Neuronal stem cell (in vitro differentiated cells): ENCODE results near the gene RAPGEF3.

ENCODE experiments used
- DNase-seq: peaks from one replicate; pipeline ENCODE4 v3.0.0-alpha.2; 2013; ENCODE audit warnings: low spot score
- H2AFZ ChIP-seq: one replicate; pipeline ENCODE4 v1.6.1; 2013; ENCODE audit warnings: mild to moderate bottlenecking, low read length, inconsistent platforms
- H2AK5ac ChIP-seq: 2 replicates; pipeline ENCODE4 v1.6.1; 2013; ENCODE audit warnings: low read depth, mild to moderate bottlenecking, inconsistent platforms, low read length, moderate library complexity, mixed read lengths
- H2BK120ac ChIP-seq: 2 replicates; pipeline ENCODE4 v1.6.1; 2013; ENCODE audit warnings: low read depth, mild to moderate bottlenecking, inconsistent platforms, low read length, moderate library complexity, mixed read lengths
- H2BK12ac ChIP-seq: one replicate; pipeline ENCODE4 v1.6.1; 2013; ENCODE audit warnings: low read length, inconsistent platforms
- H2BK15ac ChIP-seq: 2 replicates; pipeline ENCODE4 v1.6.1; 2013; ENCODE audit warnings: mild to moderate bottlenecking, low read length, inconsistent platforms, mixed read lengths
- H2BK5ac ChIP-seq: one replicate; pipeline ENCODE4 v1.6.1; 2013; ENCODE audit warnings: inconsistent platforms, mild to moderate bottlenecking, low read length, moderate library complexity
- H3K14ac ChIP-seq: one replicate; pipeline ENCODE4 v1.6.1; 2013; ENCODE audit warnings: low read length, inconsistent platforms
- H3K18ac ChIP-seq: 2 replicates; pipeline ENCODE4 v1.6.1; 2013; ENCODE audit warnings: low read length, inconsistent platforms
- H3K23ac ChIP-seq: 2 replicates; pipeline ENCODE4 v1.6.1; 2013; ENCODE audit warnings: low read depth, mild to moderate bottlenecking, mixed read lengths, low read length, inconsistent platforms; ENCODE audit not compliant: poor library complexity
- H3K27ac ChIP-seq: replicated peaks from 3 replicates; pipeline ENCODE4 v1.5.1; 2013; ENCODE audit warnings: low read length, inconsistent platforms
- H3K27me3 ChIP-seq, 3 experiments: 2 replicates each; pipeline ENCODE4 v1.6.1; 2013; ENCODE audit warnings: low read length in 3 of 3, mild to moderate bottlenecking in 2 of 3, inconsistent platforms in 1 of 3, low read depth in 1 of 3, mixed read lengths in 1 of 3, moderate library complexity in 1 of 3; ENCODE audit not compliant: control insufficient read depth in 3 of 3, insufficient read depth in 3 of 3
- H3K36me3 ChIP-seq, 2 donors: replicated peaks in 1 of 2; 2 replicates each; pipeline ENCODE4 v1.6.1; 2013; ENCODE audit warnings: low read length in 2 of 2; ENCODE audit not compliant: control insufficient read depth in 2 of 2, insufficient read depth in 2 of 2
- H3K4ac ChIP-seq: 2 replicates; pipeline ENCODE4 v1.6.1; 2013; ENCODE audit warnings: inconsistent platforms, mild to moderate bottlenecking, low read length, moderate library complexity
- H3K4me1 ChIP-seq, 2 donors: 1 replicate in 1 of 2; 2 replicates in 1 of 2; pipeline ENCODE4 v1.6.1; 2013; ENCODE audit warnings: low read length in 2 of 2, low read depth in 1 of 2; ENCODE audit not compliant: control insufficient read depth in 2 of 2, insufficient read depth in 1 of 2
- H3K4me2 ChIP-seq: one replicate; pipeline ENCODE4 v1.6.1; 2013; ENCODE audit warnings: mild to moderate bottlenecking, low read length, inconsistent platforms; ENCODE audit not compliant: insufficient read depth, poor library complexity, severe bottlenecking
- H3K4me3 ChIP-seq, 2 donors: 2 replicates each; pipeline ENCODE4 v1.5.1; 2013; ENCODE audit warnings: low read length in 2 of 2, mild to moderate bottlenecking in 2 of 2, inconsistent platforms in 1 of 2, moderate library complexity in 1 of 2
- H3K79me1 ChIP-seq: one replicate; pipeline ENCODE4 v1.6.1; 2013; ENCODE audit warnings: low read depth, mild to moderate bottlenecking, inconsistent platforms, low read length, moderate library complexity
- H3K9ac ChIP-seq: one replicate; pipeline ENCODE4 v1.6.1; 2013; ENCODE audit warnings: mild to moderate bottlenecking, low read depth, low read length, inconsistent platforms; ENCODE audit not compliant: poor library complexity
- H3K9me3 ChIP-seq, 2 donors: replicated peaks in 1 of 2; 2 replicates each; pipeline versions ENCODE3 to v1.6.1; 2013; ENCODE audit warnings: low read length in 2 of 2, mild to moderate bottlenecking in 2 of 2, inconsistent platforms in 1 of 2, low read depth in 1 of 2, mixed read lengths in 1 of 2, moderate library complexity in 1 of 2; ENCODE audit not compliant: control insufficient read depth in 2 of 2, insufficient read depth in 1 of 2
- H4K8ac ChIP-seq: one replicate; pipeline ENCODE4 v1.6.1; 2013; ENCODE audit warnings: low read depth, mild to moderate bottlenecking, inconsistent platforms, low read length, moderate library complexity
- H4K91ac ChIP-seq: one replicate; pipeline ENCODE4 v1.6.1; 2013; ENCODE audit warnings: low read length, low read depth, mild to moderate bottlenecking, inconsistent platforms; ENCODE audit not compliant: poor library complexity
- WGBS, 2 donors: extraction: QIAGEN DNeasy Blood & Tissue Kit; methylation state at CpG; one replicate each; pipeline ENCODE4 v1.1.7; 2013; ENCODE audit warnings: missing lambda C conversion rate in 2 of 2, mixed read lengths in 1 of 2; ENCODE audit not compliant: insufficient read length in 2 of 2, insufficient replicate concordance in 1 of 2; ENCODE audit errors: extremely low coverage in 2 of 2; 5-methylcytosine and 5-hydroxymethylcytosine counted together

The RAPGEF3 gene

GRCh38 chr12:47707905-47708543 is 50.7 kb downstream of the RAPGEF3 start:
- Histone ChIP-seq H3K9ac (no peak overlapping the region), H3K18ac (no peak overlapping the region), H3K36me3 (peaks cover 0 to 11% of the 10 kb centered on the region in 2 donors), H3K4ac (no peak overlapping the region), H3K27ac (no peak overlapping the region), H2BK12ac (no peak overlapping the region), H3K4me3 (no peak overlapping the region), H3K9me3 (no peaks in the 10 kb centered on the region), H2AK5ac (no peak overlapping the region), H3K4me1 (peaks cover 1 to 2% of the 10 kb centered on the region in 2 donors), H4K8ac (no peak overlapping the region), H3K23ac (no peak overlapping the region), H3K79me1 (no peaks in the 10 kb centered on the region), H3K27me3 (no peaks in the 10 kb centered on the region), H3K14ac (no peak overlapping the region), H2BK120ac (no peak overlapping the region), H2BK5ac (no peak overlapping the region), H3K4me2 (no peak overlapping the region), H4K91ac (no peak overlapping the region), H2BK15ac (no peak overlapping the region), H2AFZ (no peak overlapping the region)
- no CpG with 5 or more reads among the region's 5 CpGs for WGBS, 2 donors
- no peak for DNase-seq

DNA sequence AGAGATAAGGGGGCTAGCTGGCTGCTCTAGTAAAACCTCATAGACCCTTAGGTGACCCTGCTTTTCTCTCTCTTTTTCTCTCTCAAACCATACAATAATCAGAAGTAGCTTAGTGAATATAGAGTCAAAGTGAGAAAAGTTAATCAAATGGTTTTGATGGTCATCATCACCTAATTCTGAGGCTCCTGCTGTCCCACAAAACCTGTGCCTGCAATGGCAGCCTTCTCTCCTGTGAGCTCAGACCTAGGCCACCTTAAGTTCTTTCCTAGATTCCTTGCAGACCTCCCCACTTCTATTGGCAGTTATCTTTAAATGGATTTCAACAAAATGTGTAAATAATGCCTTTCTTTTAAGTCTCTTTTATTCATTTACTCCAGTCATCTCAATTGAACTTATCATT is 51.3 kb downstream of the RAPGEF3 start:
- Histone ChIP-seq H3K23ac (no peak overlapping the region), H3K4me3 (no peak overlapping the region), H3K36me3 (peaks cover 0 to 18% of the 10 kb centered on the region in 2 donors), H3K9ac (no peak overlapping the region), H2AFZ (no peak overlapping the region), H2BK15ac (no peak overlapping the region), H3K79me1 (no peaks in the 10 kb centered on the region), H3K18ac (no peak overlapping the region), H3K4ac (no peak overlapping the region), H3K4me1 (peaks cover 1 to 2% of the 10 kb centered on the region in 2 donors), H4K8ac (no peak overlapping the region), H3K9me3 (no peaks in the 10 kb centered on the region), H3K14ac (no peak overlapping the region), H3K27ac (no peak overlapping the region), H4K91ac (no peak overlapping the region), H2BK12ac (no peak overlapping the region), H2BK5ac (no peak overlapping the region), H3K27me3 (no peaks in the 10 kb centered on the region), H3K4me2 (no peak overlapping the region), H2BK120ac (no peak overlapping the region), H2AK5ac (no peak overlapping the region)
- DNase-seq = no peak

DNA sequence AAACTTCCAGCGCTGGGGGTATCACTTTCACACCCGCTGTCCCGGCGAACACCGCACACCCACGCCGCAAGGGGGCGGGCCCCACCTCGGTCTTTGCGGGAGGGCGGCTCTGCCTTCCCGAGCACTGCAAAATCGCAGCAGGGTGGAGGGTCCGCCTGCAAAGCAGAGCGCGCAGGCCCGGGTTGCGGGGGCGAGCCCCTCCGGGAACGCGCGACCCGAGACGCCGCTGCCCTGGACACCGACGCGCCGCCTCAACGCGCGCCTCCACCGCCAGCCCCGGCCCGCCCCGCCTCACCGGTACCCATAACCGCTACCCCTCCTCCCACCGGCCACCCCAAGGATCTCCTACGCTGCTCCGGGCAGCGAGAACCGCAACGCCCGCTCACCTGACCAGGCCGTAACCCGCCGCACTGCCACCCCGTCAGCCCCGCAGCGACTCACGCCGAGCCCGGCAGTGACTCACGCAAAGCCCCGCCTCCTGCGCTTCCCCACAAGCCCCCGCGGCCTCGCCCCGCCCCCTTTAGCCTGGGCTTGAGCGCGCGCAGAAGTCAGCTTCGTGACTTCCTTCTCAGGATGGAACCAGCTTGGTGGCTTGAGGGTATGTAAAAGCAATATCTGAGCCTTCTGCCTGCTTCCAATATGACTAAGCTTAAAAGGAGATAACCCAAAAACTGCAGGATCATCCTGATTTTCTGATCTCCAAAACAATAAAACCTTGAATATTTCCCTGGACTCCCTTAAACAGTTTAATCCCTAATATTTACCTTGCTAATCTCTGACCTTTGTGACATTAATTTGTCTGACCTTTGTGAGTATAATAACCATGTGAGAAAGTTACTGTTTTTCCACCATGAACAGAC is 52.9 kb downstream of the RAPGEF3 start, which contains the start of gene RPAP3:
Gene RPAP3 (minus strand): TSS at position 465 of the 860 bp plus-strand sequence. CDS start 3,190 bp downstream, outside the sequence.
- Histone ChIP-seq H3K23ac (peak within 1 kb of the TSS; percentile 99), H3K27ac (peak within 1 kb of the TSS; percentile 72), H2BK12ac (no peak within 1 kb of the TSS), H2BK5ac (peak within 1 kb of the TSS; percentile 91), H2BK15ac (peak within 1 kb of the TSS; percentile 82), H3K4ac (no peak within 1 kb of the TSS), H3K27me3 (no peaks in the 10 kb centered on the region), H3K9me3 (no peaks in the 10 kb centered on the region), H3K18ac (peak within 1 kb of the TSS; percentile 99), H3K36me3 (peaks cover under 1 to 32% of the 10 kb centered on the region in 2 donors), H4K8ac (no peak within 1 kb of the TSS), H3K9ac (peak within 1 kb of the TSS; percentile 97), H3K14ac (peak within 1 kb of the TSS; percentile 50), H3K79me1 (no peaks in the 10 kb centered on the region), H3K4me1 (peaks cover 1 to 2% of the 10 kb centered on the region in 2 donors), H2BK120ac (no peak within 1 kb of the TSS), H2AK5ac (no peak within 1 kb of the TSS), H4K91ac (no peak within 1 kb of the TSS), H3K4me2 (peak within 1 kb of the TSS; percentile 65), H3K4me3 (peak within 1 kb of the TSS; percentile 83 to 98), H2AFZ (peak within 1 kb of the TSS; percentile 99)
- DNase-seq = peak; percentile 84
- no CpG with 5 or more reads among the region's 66 CpGs for WGBS, 2 donors

DNA sequence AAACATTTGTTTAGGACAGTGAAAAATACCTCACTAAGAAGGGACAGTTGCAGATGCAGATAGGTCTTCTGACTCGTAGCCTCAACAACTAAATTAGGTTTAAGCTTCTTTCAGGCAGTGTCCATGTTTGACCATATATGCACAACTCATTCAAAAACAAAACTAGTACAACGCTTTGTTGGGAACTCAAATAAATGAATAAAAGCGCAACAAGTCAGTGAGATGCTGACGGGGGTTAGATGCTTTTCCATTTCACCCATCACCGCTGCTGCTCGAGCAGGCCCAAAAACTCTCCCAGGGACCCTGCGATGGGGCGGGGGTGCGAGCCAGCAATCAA is 53.5 kb downstream of the RAPGEF3 start:
- peak overlapping the region; percentile 65 for H3K4me2 ChIP-seq
- H3K27ac ChIP-seq = peak overlapping the region; percentile 7
- peaks cover 1 to 2% of the 10 kb centered on the region in 2 donors for H3K4me1 ChIP-seq
- peak overlapping the region; percentile 99 for H3K18ac ChIP-seq
- no peak overlapping the region for H3K14ac ChIP-seq
- peak overlapping the region; percentile 99 for H2AFZ ChIP-seq
- peaks cover 4 to 38% of the 10 kb centered on the region in 2 donors for H3K36me3 ChIP-seq
- no peak overlapping the region for H2BK5ac ChIP-seq
- no peak overlapping the region for H4K8ac ChIP-seq
- H2BK15ac ChIP-seq = peak overlapping the region; percentile 82
- no peak overlapping the region for H3K23ac ChIP-seq
- no peak overlapping the region for H4K91ac ChIP-seq
- H3K9me3 ChIP-seq = no peaks in the 10 kb centered on the region
- H2AK5ac ChIP-seq = no peak overlapping the region
- no peak overlapping the region for H2BK12ac ChIP-seq
- H3K27me3 ChIP-seq = no peaks in the 10 kb centered on the region
- H3K4me3 ChIP-seq = peak overlapping the region; percentile 83 to 98
- no CpG with 5 or more reads among the region's 9 CpGs for WGBS, 2 donors
- H3K9ac ChIP-seq = peak overlapping the region; percentile 97
- no peak overlapping the region for H3K4ac ChIP-seq
- H3K79me1 ChIP-seq = no peaks in the 10 kb centered on the region
- no peak for DNase-seq
- H2BK120ac ChIP-seq = no peak overlapping the region
